DND-41 (cell line): ENCODE measurements around the gene TAS2R30.

Source experiments
- EZH2 ChIP-seq: IDR thresholded peaks from 3 replicates; pipeline ENCODE4 v1.6.1; 2012; ENCODE audit warnings: borderline replicate concordance, low read depth, mild to moderate bottlenecking, moderate library complexity, low read length, inconsistent platforms; ENCODE audit not compliant: severe bottlenecking
- TF ChIP-seq, protein P1 (sequence below): IDR thresholded peaks from 2 replicates; pipeline ENCODE4 v1.5.1; 2012; ENCODE audit warnings: borderline replicate concordance, low read length, moderate library complexity, mild to moderate bottlenecking; ENCODE audit not compliant: poor library complexity, severe bottlenecking; ENCODE audit errors: extremely low read depth

DNA sequence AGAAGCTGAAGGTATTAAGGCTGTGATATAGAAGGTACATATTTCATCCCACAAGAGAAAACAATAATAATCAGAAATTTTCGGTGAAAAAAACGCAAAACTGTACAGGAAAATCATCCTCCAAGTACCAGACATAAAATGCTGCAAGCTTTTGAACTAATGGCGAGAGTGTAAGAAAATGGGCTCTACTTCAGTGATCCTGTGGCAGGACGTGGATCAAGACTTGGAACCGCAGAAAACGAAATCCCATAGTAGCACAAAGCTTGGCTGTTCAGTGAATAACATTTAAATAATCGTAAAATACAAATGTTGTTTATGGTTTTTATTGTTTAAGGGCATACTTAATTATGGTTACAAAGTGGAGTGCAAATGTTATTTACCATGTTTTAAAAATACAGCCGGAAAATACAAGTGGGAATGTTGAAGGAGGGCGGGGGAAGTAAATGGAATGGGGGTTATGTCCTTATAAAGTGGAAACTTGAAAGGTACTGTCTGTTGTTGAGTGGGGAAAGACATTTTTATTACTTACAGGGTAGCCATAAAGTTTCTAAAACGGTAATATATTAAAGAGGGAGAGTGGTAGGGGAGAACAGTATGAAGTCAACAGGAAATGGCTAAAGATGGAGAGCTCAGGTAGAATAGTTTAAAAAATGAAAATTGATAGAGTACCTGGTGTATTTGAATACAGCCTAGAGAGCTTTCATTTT lies 37.7 kb upstream of the TAS2R30 start:
- TF ChIP-seq EZH2: no peak
- TF ChIP-seq, protein P1, sequence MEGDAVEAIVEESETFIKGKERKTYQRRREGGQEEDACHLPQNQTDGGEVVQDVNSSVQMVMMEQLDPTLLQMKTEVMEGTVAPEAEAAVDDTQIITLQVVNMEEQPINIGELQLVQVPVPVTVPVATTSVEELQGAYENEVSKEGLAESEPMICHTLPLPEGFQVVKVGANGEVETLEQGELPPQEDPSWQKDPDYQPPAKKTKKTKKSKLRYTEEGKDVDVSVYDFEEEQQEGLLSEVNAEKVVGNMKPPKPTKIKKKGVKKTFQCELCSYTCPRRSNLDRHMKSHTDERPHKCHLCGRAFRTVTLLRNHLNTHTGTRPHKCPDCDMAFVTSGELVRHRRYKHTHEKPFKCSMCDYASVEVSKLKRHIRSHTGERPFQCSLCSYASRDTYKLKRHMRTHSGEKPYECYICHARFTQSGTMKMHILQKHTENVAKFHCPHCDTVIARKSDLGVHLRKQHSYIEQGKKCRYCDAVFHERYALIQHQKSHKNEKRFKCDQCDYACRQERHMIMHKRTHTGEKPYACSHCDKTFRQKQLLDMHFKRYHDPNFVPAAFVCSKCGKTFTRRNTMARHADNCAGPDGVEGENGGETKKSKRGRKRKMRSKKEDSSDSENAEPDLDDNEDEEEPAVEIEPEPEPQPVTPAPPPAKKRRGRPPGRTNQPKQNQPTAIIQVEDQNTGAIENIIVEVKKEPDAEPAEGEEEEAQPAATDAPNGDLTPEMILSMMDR: no peak
